GM23248 (cell line): ENCODE measurements around the gene HELLS.

ENCODE experiments used
- EZH2 ChIP-seq: fragments of 200-600 bp; sonication (generic); IDR thresholded peaks from 2 replicates; pipeline ENCODE4 v1.6.1; 2018; ENCODE audit warnings: antibody characterized with exemption, mild to moderate bottlenecking; ENCODE audit not compliant: insufficient read depth, poor library complexity, severe bottlenecking
- EZH2phosphoT487 ChIP-seq: fragments of 200-600 bp; sonication (generic); IDR thresholded peaks from 2 replicates; pipeline ENCODE4 v1.6.1; 2018; ENCODE audit warnings: antibody characterized with exemption, moderate library complexity, mild to moderate bottlenecking, low read depth; ENCODE audit not compliant: insufficient read depth

GRCh38 chr10:94632954-94633353, 87.4 kb downstream of the HELLS start:
- no peak for TF ChIP-seq EZH2phosphoT487
- no peak for TF ChIP-seq EZH2
